ENCODE measurements around the gene AOPEP.

DNA sequence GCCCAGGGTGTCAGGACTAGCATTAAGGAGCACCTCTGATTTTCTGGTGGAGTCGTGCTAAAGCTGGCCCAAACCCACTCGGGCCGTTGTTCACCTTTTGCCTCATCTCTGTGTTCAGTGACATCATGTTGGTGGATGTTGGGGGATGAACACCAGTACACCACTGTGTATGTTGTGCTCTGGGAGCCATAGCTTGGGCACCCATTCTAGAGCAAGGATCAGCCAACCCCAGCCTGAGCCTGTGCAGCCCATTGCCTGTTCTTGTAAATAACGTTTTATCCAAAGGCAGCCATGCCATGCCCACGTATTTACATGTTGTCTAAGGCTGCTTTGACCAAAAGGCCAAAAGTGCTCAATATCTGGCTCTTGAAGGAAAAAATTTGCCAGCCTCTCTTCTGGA, 345.4 kb downstream of the AOPEP start:
- no peak for TF ChIP-seq POLR2A (IDR thresholded peaks at IDR 0.05)
- TF ChIP-seq POLR2AphosphoS5 (IDR thresholded peaks at IDR 0.05): no peak
- TF ChIP-seq, protein P1, sequence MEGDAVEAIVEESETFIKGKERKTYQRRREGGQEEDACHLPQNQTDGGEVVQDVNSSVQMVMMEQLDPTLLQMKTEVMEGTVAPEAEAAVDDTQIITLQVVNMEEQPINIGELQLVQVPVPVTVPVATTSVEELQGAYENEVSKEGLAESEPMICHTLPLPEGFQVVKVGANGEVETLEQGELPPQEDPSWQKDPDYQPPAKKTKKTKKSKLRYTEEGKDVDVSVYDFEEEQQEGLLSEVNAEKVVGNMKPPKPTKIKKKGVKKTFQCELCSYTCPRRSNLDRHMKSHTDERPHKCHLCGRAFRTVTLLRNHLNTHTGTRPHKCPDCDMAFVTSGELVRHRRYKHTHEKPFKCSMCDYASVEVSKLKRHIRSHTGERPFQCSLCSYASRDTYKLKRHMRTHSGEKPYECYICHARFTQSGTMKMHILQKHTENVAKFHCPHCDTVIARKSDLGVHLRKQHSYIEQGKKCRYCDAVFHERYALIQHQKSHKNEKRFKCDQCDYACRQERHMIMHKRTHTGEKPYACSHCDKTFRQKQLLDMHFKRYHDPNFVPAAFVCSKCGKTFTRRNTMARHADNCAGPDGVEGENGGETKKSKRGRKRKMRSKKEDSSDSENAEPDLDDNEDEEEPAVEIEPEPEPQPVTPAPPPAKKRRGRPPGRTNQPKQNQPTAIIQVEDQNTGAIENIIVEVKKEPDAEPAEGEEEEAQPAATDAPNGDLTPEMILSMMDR (IDR thresholded peaks at IDR 0.05): no peak

Data from suprapubic skin (tissue), 4 donors.